HepG2 (cell line): ENCODE measurements around the gene SMAD3. TPM values are rescaled to one million over a fixed set of nuclear protein-coding genes. Genes with fewer than 3 reads are reported as not detected.

ENCODE experiments used
- ETV5 ChIP-seq: IDR thresholded peaks from 2 replicates; pipeline ENCODE4 v1.6.1; 2018; ENCODE audit warnings: missing biosample characterization, missing genetic modification reagents, inconsistent platforms, borderline replicate concordance
- FOXJ3 ChIP-seq: sonication (generic); formaldehyde crosslinking; IDR thresholded peaks from 2 replicates; pipeline ENCODE4 v1.4.0; 2020; ENCODE audit warnings: missing genetic modification reagents, mild to moderate bottlenecking, borderline replicate concordance
- HNF4A ChIP-seq: sonication (generic); formaldehyde crosslinking; IDR thresholded peaks from 2 replicates; pipeline ENCODE4 v1.4.0; 2020; ENCODE audit warnings: missing genetic modification reagents
- HNRNPLL ChIP-seq: fragments of 200-400 bp; formaldehyde crosslinking; IDR thresholded peaks from 2 replicates; pipeline ENCODE4 v1.6.1; 2017; ENCODE audit warnings: mild to moderate bottlenecking, low read depth, low read length; ENCODE audit not compliant: poor library complexity, severe bottlenecking
- POLR2G ChIP-seq: fragments of 200-400 bp; formaldehyde crosslinking; IDR thresholded peaks from 2 replicates; pipeline ENCODE4 v1.6.1; 2018; ENCODE audit warnings: mild to moderate bottlenecking, low read depth, low read length, moderate library complexity
- RBM22 ChIP-seq: fragments of 200-400 bp; formaldehyde crosslinking; optimal IDR thresholded peaks from 2 replicates; pipeline ENCODE3; 2017; ENCODE audit warnings: mild to moderate bottlenecking, low read length, moderate library complexity
- SP4 ChIP-seq: sonication (generic); formaldehyde crosslinking; IDR thresholded peaks from 2 replicates; pipeline ENCODE4 v1.8.1; 2023; ENCODE audit warnings: mild to moderate bottlenecking, missing genetic modification reagents
- TEAD3 ChIP-seq: optimal IDR thresholded peaks from 2 replicates; pipeline ENCODE3; 2016; ENCODE audit warnings: borderline replicate concordance
- THAP9 ChIP-seq: sonication (generic); formaldehyde crosslinking; IDR thresholded peaks from 2 replicates; pipeline ENCODE4; 2020; ENCODE audit warnings: missing genetic modification reagents, mild to moderate bottlenecking, borderline replicate concordance
- ZEB1 ChIP-seq: IDR thresholded peaks from 2 replicates; pipeline ENCODE4 v1.6.1; 2012; ENCODE audit warnings: mild to moderate bottlenecking, low read depth, inconsistent platforms; ENCODE audit not compliant: insufficient replicate concordance
- ZFY ChIP-seq: sonication (generic); formaldehyde crosslinking; IDR thresholded peaks from 2 replicates; pipeline ENCODE4 v1.4.0; 2020; ENCODE audit warnings: missing genetic modification reagents
- ZNF121 ChIP-seq: sonication (generic); formaldehyde crosslinking; IDR thresholded peaks from 2 replicates; pipeline ENCODE4 v1.5.0; 2020; ENCODE audit warnings: mild to moderate bottlenecking, missing genetic modification reagents
- ZNF263 ChIP-seq: sonication (generic); formaldehyde crosslinking; IDR thresholded peaks from 2 replicates; pipeline ENCODE4 v1.4.0; 2020; ENCODE audit warnings: missing genetic modification reagents
- ZNF501 ChIP-seq: sonication (generic); formaldehyde crosslinking; IDR thresholded peaks from 2 replicates; pipeline ENCODE4 v1.5.1; 2020; ENCODE audit warnings: mild to moderate bottlenecking, moderate library complexity, missing genetic modification reagents
- ZNF749 ChIP-seq: sonication (generic); formaldehyde crosslinking; IDR thresholded peaks from 2 replicates; pipeline ENCODE4 v1.8.0; 2022; ENCODE audit warnings: mild to moderate bottlenecking, missing genetic modification reagents, moderate library complexity, borderline replicate concordance
- ZNF761 ChIP-seq: sonication (generic); formaldehyde crosslinking; conservative IDR thresholded peaks from 2 replicates; pipeline ENCODE4 v1.4.0; 2020; ENCODE audit warnings: mild to moderate bottlenecking, missing genetic modification reagents
- ZNF879 ChIP-seq: sonication (generic); formaldehyde crosslinking; IDR thresholded peaks from 2 replicates; pipeline ENCODE4 v1.8.1; 2023; ENCODE audit warnings: missing genetic modification reagents
- polyA plus RNA-seq, 8 experiments: library from polyadenylated mRNA; depleted of rRNA in 3 of 8; stranded (reverse) in 7 of 8; unstranded in 1 of 8; fragments of >200 nt; fragmentation: Illumina TruSeq in 4 of 8; extraction: Trizol in 4 of 8; gene quantifications; 2 replicates each; pipeline versions ENCODE4 v1.2.1 to v1.2.3, GENCODE V29; 2011 to 2016; ENCODE audit warnings: low read depth in 4 of 8, missing spikeins in 1 of 8, mixed read lengths in 1 of 8; ENCODE audit not compliant: insufficient read depth in 1 of 8
- total RNA-seq, 5 experiments: library from RNA; depleted of rRNA; stranded (reverse); fragments of >200 nt; fragmentation: Illumina TruSeq; extraction: Trizol; gene quantifications; 2 replicates each; pipeline ENCODE4 v1.2.3, GENCODE V29; 2016; ENCODE audit warnings: low read depth in 1 of 5
- TF ChIP-seq, protein P1 (sequence below): sonication (generic); formaldehyde crosslinking; IDR thresholded peaks from 2 replicates; pipeline ENCODE4 v1.4.0; 2020; ENCODE audit warnings: mild to moderate bottlenecking, missing genetic modification reagents
- TF ChIP-seq, protein P2 (sequence below): sonication (generic); formaldehyde crosslinking; IDR thresholded peaks from 2 replicates; pipeline ENCODE4 v1.5.0; 2020; ENCODE audit warnings: missing genetic modification reagents, mild to moderate bottlenecking, borderline replicate concordance
- TF ChIP-seq, protein P3 (sequence below): sonication (generic); formaldehyde crosslinking; IDR thresholded peaks from 2 replicates; pipeline ENCODE4 v1.8.1; 2023; ENCODE audit warnings: missing genetic modification reagents, mild to moderate bottlenecking, borderline replicate concordance

SMAD3 gene
- total and polyA plus RNA-seq, 2 of the 13 experiments (the other 11 are each of a cell fraction or from before 2014, with no cell fraction given) = 8.6 to 56.3 TPM

DNA sequence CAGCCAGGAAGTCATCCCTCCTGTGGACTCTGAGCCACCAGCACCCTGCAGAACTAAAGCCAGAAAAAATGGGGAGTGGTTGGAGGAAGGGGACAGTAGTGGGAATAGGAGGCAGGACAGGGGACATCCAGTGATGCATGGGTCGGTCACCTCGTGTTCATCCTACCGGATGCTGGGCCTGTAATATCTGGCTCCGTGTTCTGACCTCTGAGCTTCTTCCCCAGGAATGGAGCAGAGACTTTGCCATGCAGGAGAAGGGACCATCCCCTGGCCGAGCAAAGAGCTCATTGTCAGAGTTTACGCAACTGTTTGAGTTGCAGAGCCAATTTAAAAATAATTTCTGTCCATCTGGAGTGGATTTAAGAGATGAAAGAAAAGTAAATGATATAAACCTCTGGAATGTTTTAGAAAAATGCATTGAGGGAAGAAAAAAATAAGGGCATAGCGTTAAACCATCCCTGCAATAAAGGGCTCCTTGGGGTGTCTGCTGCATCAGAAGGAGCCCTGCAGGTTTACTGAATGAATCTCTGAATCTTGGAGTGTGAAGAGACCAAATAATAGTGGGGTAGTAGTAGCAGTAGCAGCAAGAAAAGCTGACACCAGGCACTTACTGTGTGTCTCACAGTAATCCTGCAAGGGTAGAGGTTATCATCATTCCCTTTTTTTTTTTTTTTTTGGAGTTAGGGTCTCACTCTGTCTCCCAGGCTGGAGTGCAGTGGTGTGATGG lies 118.2 kb downstream of the SMAD3 start (continued):
- TF ChIP-seq, protein P1, sequence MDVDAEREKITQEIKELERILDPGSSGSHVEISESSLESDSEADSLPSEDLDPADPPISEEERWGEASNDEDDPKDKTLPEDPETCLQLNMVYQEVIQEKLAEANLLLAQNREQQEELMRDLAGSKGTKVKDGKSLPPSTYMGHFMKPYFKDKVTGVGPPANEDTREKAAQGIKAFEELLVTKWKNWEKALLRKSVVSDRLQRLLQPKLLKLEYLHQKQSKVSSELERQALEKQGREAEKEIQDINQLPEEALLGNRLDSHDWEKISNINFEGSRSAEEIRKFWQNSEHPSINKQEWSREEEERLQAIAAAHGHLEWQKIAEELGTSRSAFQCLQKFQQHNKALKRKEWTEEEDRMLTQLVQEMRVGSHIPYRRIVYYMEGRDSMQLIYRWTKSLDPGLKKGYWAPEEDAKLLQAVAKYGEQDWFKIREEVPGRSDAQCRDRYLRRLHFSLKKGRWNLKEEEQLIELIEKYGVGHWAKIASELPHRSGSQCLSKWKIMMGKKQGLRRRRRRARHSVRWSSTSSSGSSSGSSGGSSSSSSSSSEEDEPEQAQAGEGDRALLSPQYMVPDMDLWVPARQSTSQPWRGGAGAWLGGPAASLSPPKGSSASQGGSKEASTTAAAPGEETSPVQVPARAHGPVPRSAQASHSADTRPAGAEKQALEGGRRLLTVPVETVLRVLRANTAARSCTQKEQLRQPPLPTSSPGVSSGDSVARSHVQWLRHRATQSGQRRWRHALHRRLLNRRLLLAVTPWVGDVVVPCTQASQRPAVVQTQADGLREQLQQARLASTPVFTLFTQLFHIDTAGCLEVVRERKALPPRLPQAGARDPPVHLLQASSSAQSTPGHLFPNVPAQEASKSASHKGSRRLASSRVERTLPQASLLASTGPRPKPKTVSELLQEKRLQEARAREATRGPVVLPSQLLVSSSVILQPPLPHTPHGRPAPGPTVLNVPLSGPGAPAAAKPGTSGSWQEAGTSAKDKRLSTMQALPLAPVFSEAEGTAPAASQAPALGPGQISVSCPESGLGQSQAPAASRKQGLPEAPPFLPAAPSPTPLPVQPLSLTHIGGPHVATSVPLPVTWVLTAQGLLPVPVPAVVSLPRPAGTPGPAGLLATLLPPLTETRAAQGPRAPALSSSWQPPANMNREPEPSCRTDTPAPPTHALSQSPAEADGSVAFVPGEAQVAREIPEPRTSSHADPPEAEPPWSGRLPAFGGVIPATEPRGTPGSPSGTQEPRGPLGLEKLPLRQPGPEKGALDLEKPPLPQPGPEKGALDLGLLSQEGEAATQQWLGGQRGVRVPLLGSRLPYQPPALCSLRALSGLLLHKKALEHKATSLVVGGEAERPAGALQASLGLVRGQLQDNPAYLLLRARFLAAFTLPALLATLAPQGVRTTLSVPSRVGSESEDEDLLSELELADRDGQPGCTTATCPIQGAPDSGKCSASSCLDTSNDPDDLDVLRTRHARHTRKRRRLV (CRISPR knock-in tag) = no peak
- peak; percentile 61 for TF ChIP-seq ZFY (CRISPR knock-in tag)
- TF ChIP-seq ETV5 = peak; percentile 83
- TF ChIP-seq ZEB1 = no peak
- no peak for TF ChIP-seq ZNF501
- TF ChIP-seq ZNF121 (CRISPR knock-in tag) = no peak
- TF ChIP-seq RBM22 = peak; percentile 50
- no peak for TF ChIP-seq ZNF761 (CRISPR knock-in tag)
- TF ChIP-seq SP4 (CRISPR knock-in tag) = peak; percentile 24; the same call in 1 of the 2 replicates
- no peak for TF ChIP-seq THAP9 (CRISPR knock-in tag)
- peak; percentile 61 for TF ChIP-seq TEAD3 (CRISPR knock-in tag)
- TF ChIP-seq ZNF749 (CRISPR knock-in tag) = no peak
- TF ChIP-seq POLR2G = no peak
- TF ChIP-seq FOXJ3 = no peak
- TF ChIP-seq ZNF263 (CRISPR knock-in tag) = peak; percentile 55
- TF ChIP-seq, protein P2, sequence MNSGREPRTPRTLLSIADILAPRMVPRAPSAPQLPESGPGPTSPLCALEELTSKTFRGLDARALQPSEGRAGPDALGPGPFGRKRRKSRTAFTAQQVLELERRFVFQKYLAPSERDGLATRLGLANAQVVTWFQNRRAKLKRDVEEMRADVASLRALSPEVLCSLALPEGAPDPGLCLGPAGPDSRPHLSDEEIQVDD = no peak
- TF ChIP-seq HNRNPLL = no peak
- TF ChIP-seq, protein P3, sequence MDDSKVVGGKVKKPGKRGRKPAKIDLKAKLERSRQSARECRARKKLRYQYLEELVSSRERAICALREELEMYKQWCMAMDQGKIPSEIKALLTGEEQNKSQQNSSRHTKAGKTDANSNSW (CRISPR knock-in tag) = no peak
- peak; percentile 79 for TF ChIP-seq HNF4A (CRISPR knock-in tag)
- TF ChIP-seq ZNF879 (CRISPR knock-in tag) = no peak
